ENCODE data around the gene RGCC. TPM values are rescaled to one million over a fixed set of nuclear protein-coding genes. Genes with fewer than 3 reads are reported as not detected.

RGCC gene
- total RNA-seq: not detected in 2 replicates
- long read RNA-seq: 0 reads

GRCh38 chr13:41456768-41457588 is at the start of gene RGCC:
RGCC (plus strand) TSS chr13:41457550; CDS start chr13:41457708, 158 bp downstream.
- Mint-ChIP-seq H3K4me1 (ENCODE audit: low read depth) (no peaks in the 10 kb centered on the region), H3K9me3 (ENCODE audit: low read depth) (no peaks in the 10 kb centered on the region), H3K4me3 (ENCODE audit: low read depth) (peak within 1 kb of the TSS; percentile 58), H3K27me3 (peaks cover 81% of the 10 kb centered on the region), H3K36me3 (ENCODE audit: insufficient read depth) (no peaks in the 10 kb centered on the region), H3K27ac (peak within 1 kb of the TSS; percentile 17)
- DNase-seq (ENCODE audit: low spot score, unreplicated experiment): peak; percentile 48
- TF ChIP-seq CTCF (IDR thresholded peaks at IDR 0.05; ENCODE audit: unreplicated experiment): no peak

GRCh38 chr13:41408121-41408520 is 49.2 kb upstream of the RGCC start:
- H3K4me1 Mint-ChIP-seq (ENCODE audit: low read depth): no peaks in the 10 kb centered on the region
- no peak for TF ChIP-seq CTCF (IDR thresholded peaks at IDR 0.05; ENCODE audit: unreplicated experiment)
- H3K9me3 Mint-ChIP-seq (ENCODE audit: low read depth): peaks cover 4% of the 10 kb centered on the region
- H3K36me3 Mint-ChIP-seq (ENCODE audit: insufficient read depth): no peaks in the 10 kb centered on the region
- H3K27ac Mint-ChIP-seq: no peak overlapping the region
- no peak overlapping the region for H3K4me3 Mint-ChIP-seq (ENCODE audit: low read depth)
- DNase-seq (ENCODE audit: low spot score, unreplicated experiment): no peak
- peaks cover 7% of the 10 kb centered on the region for H3K27me3 Mint-ChIP-seq

GRCh38 chr13:41408746-41409145 is 48.6 kb upstream of the RGCC start:
- H3K27ac Mint-ChIP-seq: no peak overlapping the region
- H3K36me3 Mint-ChIP-seq (ENCODE audit: insufficient read depth): no peaks in the 10 kb centered on the region
- no peak for TF ChIP-seq CTCF (IDR thresholded peaks at IDR 0.05; ENCODE audit: unreplicated experiment)
- no peak for DNase-seq (ENCODE audit: low spot score, unreplicated experiment)
- peaks cover 4% of the 10 kb centered on the region for H3K9me3 Mint-ChIP-seq (ENCODE audit: low read depth)
- no peaks in the 10 kb centered on the region for H3K4me1 Mint-ChIP-seq (ENCODE audit: low read depth)
- no peak overlapping the region for H3K4me3 Mint-ChIP-seq (ENCODE audit: low read depth)
- H3K27me3 Mint-ChIP-seq: peaks cover 7% of the 10 kb centered on the region

- Mint-ChIP-seq H3K4me1 (ENCODE audit: low read depth) (no peaks in the 10 kb centered on the region), H3K4me3 (ENCODE audit: low read depth) (no peak overlapping the region), H3K9me3 (ENCODE audit: low read depth) (no peaks in the 10 kb centered on the region), H3K27ac (no peak overlapping the region), H3K36me3 (ENCODE audit: insufficient read depth) (no peaks in the 10 kb centered on the region), H3K27me3 (peaks cover 7% of the 10 kb centered on the region)
- no peak for TF ChIP-seq CTCF (IDR thresholded peaks at IDR 0.05; ENCODE audit: unreplicated experiment)
- DNase-seq (ENCODE audit: low spot score, unreplicated experiment): no peak
These were observed 47.7 kb upstream of the RGCC start for GRCh38 chr13:41409611-41410010.

- Mint-ChIP-seq H3K4me1 (ENCODE audit: low read depth) (no peaks in the 10 kb centered on the region), H3K27me3 (peaks cover 7% of the 10 kb centered on the region), H3K27ac (no peak overlapping the region), H3K4me3 (ENCODE audit: low read depth) (no peak overlapping the region), H3K9me3 (ENCODE audit: low read depth) (no peaks in the 10 kb centered on the region), H3K36me3 (ENCODE audit: insufficient read depth) (no peaks in the 10 kb centered on the region)
- DNase-seq (ENCODE audit: low spot score, unreplicated experiment): no peak
- TF ChIP-seq CTCF (IDR thresholded peaks at IDR 0.05; ENCODE audit: unreplicated experiment): no peak
These were observed 46.3 kb upstream of the RGCC start for GRCh38 chr13:41411060-41411459.
